DMS53 treated with DMSO at 0.1 percent for 48 hours (cell line): ENCODE results near the gene CHCHD1.
"Not testable (repeated sequence)": the region's sequence is repeated elsewhere in the genome, so short reads cannot be mapped to it uniquely, and the experiment has no call there.

ENCODE experiments used
- DNase-seq: peaks from one replicate; lab custom pipeline; 2025; ENCODE audit not compliant: unreplicated experiment; lab: John Stamatoyannopoulos, UW

Gene CHCHD1

DNA sequence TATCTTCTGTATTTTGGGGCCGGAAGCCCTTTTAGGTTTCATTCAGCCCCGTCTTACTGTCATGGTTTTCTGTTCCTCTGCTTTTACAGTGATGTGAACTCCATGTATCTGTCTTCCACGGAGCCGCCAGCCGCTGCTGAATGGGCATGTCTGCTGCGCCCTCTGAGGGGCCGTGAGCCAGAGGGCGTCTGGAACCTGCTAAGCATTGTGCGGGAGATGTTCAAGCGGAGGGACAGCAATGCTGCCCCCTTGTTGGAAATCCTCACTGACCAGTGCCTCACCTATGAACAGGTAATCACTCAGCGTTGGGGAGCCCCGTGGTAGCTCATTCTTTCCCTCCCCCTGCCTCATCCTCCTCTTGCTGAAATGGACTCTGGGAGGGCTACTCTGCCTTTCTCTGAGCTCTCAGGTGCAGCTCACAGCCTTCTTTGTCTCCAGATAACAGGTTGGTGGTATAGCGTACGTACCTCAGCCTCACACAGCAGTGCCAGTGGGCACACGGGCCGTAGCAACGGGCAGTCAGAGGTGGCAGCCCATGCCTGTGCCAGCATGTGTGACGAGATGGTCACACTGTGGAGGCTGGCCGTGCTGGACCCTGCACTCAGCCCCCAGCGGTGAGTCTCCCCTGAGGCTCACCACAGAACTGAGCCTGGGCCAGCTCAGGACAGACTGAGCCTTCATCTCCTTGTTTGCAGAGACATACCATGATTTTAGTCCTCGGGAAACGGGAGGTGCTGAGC lies 9.2 kb downstream of the CHCHD1 start:
- DNase-seq: no peak

DNA sequence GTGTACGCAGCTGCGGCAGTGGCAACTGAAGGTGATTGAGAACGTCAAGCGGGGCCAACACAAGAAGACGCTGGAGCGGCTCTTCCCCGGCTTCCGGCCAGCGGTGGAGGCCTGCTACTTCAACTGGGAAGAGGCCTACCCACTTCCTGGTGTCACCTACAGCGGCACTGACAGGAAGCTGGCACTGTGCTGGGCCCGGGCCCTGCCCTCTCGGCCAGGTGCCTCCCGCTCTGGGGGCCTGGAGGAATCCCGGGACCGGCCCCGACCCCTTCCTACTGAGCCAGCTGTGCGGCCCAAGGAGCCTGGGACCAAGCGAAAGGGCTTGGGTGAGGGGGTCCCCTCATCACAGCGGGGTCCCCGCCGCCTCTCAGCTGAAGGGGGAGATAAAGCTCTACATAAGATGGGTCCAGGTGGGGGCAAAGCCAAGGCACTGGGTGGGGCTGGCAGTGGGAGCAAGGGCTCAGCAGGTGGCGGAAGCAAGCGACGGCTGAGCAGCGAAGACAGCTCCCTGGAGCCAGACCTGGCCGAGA lies 10.1 kb downstream of the CHCHD1 start:
- DNase-seq: no peak

DNA sequence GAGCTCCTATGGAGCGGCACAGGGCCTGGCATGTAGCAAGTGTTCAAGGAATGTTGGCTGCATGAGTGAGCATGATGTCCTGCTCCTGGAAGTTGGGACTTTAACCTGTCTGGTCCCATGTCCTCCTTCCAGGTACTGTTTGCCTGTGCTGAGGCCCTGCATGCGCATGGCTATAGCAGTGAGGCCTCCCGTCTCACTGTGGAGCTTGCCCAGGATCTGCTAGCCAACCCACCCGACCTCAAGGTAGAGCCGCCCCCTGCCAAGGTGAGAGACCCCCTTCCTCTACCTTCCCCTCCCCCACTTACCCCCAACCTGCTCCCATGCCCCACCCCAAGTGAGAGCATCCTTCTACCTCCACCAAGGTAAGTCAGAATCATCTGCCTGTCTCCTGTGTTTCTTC lies 11.6 kb downstream of the CHCHD1 start:
- DNase-seq: no peak

DNA sequence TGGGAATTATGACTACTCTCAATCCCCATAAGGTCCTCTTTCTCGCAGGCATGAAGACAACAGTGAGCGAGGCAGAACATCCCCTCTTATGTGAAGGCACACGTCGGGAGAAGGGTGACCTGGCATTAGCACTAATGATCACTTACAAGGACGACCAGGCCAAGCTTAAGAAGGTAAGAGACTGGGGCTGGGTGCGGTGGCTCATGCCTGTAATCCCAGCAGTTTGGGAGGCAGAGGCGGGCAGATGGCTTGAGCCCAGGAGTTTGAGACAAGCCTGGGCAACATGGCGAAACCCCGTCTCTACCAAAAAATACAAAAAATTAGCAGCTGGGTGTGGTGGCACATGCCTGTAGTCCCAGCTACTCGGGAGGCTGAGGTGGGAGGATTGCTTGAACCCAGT lies 13.6 kb downstream of the CHCHD1 start:
- DNase-seq: not testable (repeated sequence)

DNA sequence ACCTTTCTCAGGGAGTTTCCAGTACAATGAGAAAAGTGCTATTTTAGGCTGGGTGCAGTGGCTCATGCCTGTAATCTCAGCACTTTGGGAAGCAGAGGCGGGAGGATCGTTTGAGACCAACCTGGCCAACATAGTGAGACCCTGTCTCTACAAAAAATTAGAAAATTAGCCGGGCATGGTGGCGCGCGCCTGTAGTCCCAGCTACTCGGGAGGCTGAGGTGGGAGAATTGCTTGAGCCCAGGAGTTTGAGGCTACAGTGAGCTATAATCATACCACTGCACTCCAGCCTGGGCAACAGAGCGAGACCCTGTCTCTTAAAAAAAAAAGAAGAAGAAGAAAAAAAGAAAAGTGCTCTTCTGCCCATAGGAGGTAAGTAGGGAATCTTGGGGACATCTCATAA lies 14.2 kb downstream of the CHCHD1 start:
- not testable (repeated sequence) for DNase-seq

DNA sequence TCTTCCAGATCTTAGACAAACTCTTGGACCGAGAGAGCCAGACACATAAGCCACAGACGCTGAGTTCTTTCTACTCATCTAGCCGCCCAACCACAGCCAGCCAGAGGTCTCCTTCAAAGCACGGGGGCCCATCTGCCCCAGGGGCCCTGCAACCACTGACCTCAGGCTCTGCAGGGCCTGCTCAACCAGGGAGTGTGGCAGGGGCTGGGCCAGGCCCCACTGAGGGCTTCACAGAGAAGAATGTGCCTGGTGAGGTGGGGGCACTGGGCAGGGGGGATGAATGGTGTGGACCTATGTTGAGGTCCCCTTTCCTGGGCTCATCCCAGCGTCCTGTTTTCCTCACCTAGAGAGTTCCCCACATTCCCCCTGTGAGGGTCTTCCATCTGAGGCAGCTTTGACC lies 14.9 kb downstream of the CHCHD1 start:
- no peak for DNase-seq

DNA sequence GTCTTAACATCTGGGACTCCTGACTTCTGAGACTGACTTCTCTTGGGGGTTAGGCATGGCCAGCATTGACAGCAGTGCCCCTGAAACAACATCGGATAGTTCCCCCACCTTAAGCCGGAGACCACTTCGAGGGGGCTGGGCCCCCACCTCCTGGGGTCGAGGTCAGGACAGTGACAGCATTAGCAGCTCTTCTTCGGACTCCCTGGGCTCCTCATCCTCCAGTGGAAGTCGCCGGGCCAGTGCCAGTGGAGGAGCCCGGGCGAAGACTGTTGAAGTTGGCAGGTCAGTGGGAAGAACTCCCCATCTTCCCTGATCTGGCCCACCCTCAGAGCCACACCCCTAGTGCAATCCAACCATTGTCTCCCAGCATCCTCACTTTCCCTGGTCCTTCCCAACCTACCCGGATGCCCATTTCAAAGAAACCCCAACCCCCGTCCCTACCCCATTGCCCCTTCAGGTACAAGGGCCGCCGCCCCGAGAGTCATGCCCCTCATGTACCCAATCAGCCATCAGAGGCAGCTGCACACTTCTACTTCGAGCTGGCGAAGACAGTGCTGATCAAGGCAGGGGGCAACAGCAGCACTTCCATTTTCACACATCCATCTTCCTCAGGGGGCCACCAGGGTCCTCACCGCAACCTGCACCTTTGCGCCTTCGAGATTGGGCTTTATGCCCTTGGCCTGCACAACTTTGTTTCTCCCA lies 15.6 kb downstream of the CHCHD1 start:
- DNase-seq: no peak

DNA sequence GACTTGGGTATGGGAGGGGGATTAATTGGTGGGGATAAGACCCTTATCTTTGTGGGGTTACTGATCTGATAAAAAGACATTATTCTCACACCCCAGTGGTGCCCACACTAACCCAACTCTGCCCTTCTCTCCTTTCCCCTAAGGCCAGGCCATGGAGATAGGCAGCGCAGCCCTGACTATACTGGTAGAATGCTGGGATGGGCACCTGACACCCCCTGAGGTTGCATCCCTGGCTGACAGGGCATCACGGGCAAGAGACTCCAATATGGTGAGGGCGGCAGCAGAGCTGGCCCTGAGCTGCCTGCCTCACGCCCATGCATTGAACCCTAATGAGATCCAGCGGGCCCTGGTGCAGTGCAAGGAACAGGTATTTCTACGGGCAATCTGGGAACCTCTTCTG lies 16.2 kb downstream of the CHCHD1 start:
- no peak for DNase-seq

DNA sequence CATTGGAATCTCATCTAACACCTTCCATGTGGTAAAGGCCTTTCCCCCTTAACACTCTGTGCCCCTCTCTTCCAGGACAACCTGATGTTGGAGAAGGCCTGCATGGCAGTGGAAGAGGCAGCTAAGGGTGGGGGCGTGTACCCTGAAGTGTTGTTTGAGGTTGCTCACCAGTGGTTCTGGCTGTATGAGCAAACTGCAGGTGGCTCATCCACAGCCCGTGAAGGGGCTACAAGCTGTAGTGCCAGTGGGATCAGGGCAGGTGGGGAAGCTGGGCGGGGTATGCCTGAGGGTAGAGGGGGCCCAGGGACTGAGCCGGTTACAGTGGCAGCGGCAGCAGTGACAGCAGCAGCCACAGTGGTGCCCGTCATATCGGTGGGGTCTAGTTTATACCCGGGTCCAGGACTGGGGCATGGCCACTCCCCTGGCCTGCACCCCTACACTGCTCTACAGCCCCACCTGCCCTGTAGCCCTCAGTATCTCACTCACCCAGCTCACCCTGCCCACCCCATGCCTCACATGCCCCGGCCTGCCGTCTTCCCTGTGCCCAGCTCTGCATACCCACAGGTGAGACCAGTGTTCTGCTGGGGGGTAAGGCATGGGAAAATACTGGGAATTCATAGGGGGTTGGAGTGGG lies 17.2 kb downstream of the CHCHD1 start:
- DNase-seq: no peak

DNA sequence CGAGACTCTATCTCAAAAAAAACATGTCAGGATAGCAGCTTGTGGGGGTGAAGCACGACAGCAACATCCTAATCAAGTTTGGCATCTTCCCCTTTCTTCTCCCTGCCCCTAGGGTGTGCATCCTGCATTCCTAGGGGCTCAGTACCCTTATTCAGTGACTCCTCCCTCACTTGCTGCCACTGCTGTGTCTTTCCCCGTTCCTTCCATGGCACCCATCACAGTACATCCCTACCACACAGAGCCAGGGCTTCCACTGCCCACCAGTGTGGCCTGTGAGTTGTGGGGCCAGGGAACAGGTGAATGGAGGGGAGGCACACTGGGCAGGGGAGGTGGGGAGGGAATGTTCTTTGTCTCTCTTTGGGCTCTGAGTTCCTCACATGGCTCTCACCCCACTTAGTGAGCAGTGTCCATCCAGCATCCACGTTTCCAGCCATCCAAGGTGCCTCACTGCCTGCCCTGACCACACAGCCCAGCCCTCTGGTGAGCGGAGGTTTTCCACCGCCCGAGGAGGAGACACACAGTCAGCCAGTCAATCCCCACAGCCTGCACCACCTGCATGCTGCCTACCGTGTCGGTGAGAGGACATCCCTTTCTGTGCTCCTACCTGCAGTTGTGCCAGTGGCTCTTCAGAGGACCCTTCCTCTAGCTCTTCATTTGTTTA lies 18.2 kb downstream of the CHCHD1 start:
- DNase-seq: no peak

DNA sequence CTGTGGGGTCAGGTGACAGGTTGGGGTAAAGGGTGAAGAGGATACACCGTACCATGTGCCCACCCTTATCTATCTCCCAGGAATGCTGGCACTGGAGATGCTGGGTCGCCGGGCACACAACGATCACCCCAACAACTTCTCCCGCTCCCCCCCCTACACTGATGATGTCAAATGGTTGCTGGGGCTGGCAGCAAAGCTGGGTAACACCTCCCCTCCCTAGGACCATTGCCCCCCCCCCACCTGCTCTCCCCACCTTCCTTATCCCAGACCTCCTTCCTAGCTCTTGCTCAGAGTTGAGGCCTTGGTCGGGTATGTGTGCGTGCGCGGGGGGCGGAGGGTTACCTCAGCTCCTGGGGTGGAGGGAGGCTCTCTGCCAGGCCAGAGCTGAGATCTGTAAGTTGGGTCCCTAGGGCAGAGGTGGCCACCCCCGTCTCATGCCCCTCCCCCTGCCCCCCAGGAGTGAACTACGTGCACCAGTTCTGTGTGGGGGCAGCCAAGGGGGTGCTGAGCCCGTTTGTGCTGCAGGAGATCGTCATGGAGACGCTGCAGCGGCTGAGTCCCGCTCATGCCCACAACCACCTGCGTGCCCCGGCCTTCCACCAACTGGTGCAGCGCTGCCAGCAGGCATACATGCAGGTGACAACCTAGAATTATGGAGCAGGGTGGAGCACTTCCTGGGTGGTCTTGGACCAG lies 18.9 kb downstream of the CHCHD1 start:
- no peak for DNase-seq

DNA sequence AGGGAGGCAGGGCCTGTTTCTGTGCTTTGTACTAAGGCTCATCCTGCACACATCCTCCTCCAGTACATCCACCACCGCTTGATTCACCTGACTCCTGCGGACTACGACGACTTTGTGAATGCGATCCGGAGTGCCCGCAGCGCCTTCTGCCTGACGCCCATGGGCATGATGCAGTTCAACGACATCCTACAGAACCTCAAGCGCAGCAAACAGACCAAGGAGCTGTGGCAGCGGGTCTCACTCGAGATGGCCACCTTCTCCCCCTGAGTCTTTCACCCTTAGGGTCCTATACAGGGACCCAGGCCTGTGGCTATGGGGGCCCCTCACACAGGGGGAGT lies 19.4 kb downstream of the CHCHD1 start:
- DNase-seq: no peak

DNA sequence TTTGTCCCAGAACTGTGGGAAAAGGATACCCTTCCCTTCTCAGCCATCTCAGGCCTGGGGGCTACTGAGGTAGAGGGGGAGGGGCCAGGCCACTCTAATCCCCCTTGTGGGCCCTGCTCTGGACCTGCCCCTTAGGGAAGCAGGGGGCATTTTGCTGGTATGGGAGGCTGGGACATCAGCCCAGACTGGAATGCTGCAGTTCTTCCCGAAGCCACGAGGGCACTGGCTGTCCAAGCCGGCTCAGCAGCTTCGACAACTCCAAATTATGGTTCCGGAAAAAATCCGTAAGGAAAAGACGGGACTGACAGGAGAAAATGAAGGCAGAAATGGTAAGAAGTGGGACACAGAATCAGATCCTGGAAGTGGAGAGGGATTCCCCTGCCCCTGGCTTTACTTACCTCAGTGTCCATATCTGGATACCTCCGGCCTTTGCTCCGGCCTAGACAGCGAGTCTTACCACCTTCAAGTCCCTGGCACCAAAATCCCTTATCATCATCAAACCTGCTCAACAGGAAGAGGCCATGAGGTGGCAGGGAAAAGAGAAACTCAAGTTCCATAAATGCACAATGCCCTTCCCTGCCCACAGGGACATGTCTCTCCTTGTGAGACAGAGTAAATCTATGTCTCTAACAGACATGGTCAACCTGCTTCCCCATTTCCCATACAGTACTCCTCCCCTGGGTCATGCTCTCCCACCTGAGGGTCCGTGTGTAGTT lies 20.6 kb downstream of the CHCHD1 start:
- no peak for DNase-seq

DNA sequence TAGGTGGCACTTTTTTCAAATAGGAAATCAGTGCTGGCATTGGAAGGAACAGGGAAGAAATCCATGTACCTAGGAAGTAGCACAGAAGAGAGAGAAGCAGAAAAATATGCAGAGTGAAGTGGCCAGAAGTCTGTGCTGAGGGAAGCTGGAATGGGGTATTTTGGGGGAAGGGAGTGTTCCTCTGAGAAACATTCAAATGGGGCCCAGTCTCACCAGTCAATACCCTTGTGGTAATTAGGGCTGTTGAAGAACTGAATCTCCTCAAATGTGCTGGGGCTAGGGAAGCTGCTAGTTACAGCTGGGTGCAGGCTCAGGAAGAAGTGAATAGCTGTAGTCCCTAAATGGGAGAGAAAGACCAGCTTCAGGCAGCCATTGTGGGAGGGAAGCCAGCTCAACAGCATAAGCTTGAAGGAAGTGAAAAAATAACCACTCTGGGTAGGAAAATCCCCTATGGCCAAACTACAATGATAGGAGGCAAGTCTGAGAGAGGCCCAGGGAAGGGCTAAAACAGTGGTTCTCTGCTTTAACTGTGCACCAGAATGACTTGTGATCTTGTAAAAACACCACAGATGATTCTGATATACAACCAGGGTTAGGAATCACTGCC lies 21.9 kb downstream of the CHCHD1 start:
- no peak for DNase-seq

DNA sequence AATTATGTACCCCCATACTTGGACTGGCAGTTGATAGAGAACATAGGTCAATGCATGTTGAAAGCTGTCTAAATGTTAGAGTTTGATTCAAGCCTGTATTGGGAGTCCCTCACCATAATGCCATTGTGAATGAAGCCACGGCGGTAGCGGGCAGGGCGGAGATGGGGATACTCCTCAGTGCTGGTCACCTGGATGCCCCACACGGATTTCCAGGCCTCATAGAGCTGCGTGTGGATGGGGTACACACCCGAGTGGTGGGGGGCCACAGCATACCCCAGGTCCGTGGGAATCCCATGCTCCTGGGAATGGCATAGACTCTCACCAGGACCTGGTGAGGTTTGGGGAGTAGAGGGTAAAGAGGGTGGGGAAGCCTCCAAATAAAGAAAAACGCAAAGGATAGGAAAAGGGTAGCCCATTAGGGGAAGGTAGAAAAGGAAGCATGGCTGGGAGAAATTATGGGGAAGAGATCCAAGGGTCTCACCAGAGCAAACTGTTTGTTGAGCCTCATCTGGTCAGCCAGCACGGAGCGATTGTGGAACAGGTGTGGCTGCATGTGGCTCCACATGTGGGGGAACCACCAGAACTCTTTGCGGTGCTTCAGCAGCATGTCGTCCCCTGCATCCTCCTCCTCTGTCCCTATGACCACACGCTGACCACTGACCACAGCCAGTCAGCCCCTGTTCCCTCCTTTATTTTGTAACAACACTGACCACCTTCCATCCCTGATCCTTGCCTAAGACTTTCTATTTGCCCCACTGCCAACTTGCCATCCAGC lies 24.5 kb downstream of the CHCHD1 start:
- DNase-seq: no peak

DNA sequence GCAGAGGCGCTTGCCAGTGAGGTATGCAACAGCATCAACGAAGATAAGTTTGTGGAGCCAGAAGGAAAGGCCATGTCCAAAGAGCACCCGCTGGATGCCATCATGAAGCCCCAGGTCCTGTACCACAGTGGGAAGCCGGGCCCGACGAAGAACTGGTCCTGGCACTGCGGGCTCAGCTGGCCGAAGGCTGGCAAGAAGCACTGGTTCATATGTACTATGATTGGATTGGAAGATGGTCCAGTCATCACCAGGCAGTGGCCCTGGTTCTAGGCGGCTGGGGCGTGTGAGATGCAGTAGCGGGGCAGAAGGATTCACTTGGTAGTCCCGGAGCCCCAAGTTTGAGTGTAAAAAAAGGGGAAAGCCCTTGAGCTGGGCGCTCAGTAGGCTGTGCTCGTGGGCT lies 25.6 kb downstream of the CHCHD1 start:
- no peak for DNase-seq

DNA sequence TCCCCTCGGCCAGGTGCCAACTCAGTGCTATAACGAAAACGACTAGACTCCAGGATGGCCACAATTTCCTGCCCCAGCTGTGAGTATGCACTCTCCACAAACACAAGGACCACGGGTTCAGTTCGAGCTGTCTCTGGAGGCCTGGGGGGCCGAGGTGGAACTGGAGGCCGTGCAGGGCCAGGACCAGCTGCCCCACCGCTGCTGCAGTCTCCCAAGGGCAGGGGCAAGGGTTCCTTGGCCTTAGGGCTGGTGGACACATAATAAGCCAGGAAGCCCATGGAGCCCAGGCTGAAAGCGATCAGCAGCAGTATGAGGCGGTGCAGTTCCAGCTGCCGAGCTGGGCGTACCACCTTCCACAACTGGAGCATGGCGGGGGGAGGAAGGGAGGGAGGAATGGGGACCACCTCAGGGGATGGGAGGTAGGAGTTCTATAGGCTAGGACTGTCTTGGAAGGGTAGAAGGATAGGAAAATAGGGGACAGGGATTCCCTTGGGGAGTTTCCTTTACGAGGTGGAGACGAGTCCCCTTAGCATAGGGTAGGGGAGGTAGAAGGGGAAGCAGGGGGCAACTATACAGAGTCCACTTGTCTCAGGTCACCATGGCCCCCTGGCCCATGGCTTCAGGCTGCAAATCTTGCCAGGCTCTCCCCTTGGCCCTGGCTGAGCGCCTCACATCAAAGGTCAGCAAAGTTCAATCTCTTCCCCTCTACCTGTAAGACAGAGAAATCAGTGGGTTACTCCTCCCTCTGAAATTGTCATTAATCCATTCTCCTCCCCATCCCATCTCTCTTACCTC lies 26.4 kb downstream of the CHCHD1 start:
- no peak for DNase-seq

DNA sequence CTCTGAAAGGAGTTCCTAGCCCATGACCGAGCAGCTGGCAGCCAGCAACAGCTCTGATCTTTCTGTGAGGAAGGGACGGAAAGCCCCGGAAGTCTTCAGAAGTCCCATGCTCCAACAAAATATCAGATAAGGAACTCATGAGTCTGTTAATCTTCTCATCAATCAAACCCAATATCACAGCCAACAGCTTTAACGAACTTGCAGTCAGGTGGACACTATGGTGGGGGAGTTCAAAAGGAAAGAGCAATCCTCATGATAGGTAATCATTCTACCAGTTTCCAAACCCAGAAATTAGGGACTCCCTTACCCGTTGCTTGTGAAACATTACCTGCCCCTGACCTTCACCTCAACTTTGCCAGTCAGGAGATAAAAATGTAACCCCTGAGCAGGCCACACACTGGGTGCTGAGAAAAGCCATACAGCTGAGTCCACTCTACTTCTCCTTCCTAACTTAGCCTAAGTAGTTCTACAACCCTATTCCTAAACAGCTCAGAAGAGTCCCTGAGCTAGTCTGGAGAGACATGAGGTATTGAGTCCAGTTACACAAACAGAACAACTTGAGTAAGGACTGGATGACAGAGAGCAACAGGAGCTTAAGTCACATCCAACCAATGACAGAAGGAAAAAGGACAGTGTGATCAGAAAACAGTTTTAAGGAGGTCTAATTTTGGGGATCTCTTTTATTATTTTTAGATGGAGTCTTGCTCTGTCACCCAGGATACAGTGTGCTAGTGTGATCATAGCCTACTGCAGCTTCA lies 27.4 kb downstream of the CHCHD1 start:
- DNase-seq: no peak
